HUDEP-2 (cell line): ENCODE measurements around the gene CFI.
"Not testable (repeated sequence)": the region's sequence is repeated elsewhere in the genome, so short reads cannot be mapped to it uniquely, and the experiment has no call there.

ENCODE experiments used
- DNase-seq, 76 experiments: peaks; one replicate each; lab custom pipeline; 2025; ENCODE audit not compliant: unreplicated experiment in 76 of 76; lab: John Stamatoyannopoulos, UW

CFI gene

GRCh38 chr4:109801099-109801789 is 555 bp downstream of the CFI start:
- DNase-seq: no peak

GRCh38 chr4:109798866-109799265 is 2.9 kb downstream of the CFI start:
- DNase-seq: no peak

GRCh38 chr4:109795059-109795458 is 6.7 kb downstream of the CFI start:
- no peak for DNase-seq

- no peak for DNase-seq
These were observed 14.0 kb downstream of the CFI start for GRCh38 chr4:109787807-109788206.

- DNase-seq: no peak
These were observed 15.0 kb downstream of the CFI start for GRCh38 chr4:109786846-109787245.

GRCh38 chr4:109782092-109782491 is 19.7 kb downstream of the CFI start:
- not testable (repeated sequence) for DNase-seq

- no peak for DNase-seq
These were observed 36.9 kb downstream of the CFI start for GRCh38 chr4:109764789-109765402.

GRCh38 chr4:109764376-109764775 is 37.4 kb downstream of the CFI start:
- DNase-seq: no peak

GRCh38 chr4:109760682-109761081 is 41.1 kb downstream of the CFI start:
- no peak for DNase-seq

GRCh38 chr4:109755656-109756055 is 46.1 kb downstream of the CFI start:
- DNase-seq: no peak

GRCh38 chr4:109754093-109754857 is 47.5 kb downstream of the CFI start:
- no peak for DNase-seq

- DNase-seq: peak in 2 of 76 experiments; percentile 11 to 14
These were observed 49.3 kb downstream of the CFI start for GRCh38 chr4:109752525-109752924.

GRCh38 chr4:109751852-109752251 is 49.9 kb downstream of the CFI start:
- DNase-seq: no peak

- no peak for DNase-seq
These were observed 51.1 kb downstream of the CFI start for GRCh38 chr4:109750652-109751244.

- no peak for DNase-seq
These were observed 52.3 kb downstream of the CFI start for GRCh38 chr4:109749388-109750082.

- no peak for DNase-seq
These were observed 53.7 kb downstream of the CFI start for GRCh38 chr4:109748114-109748513.

GRCh38 chr4:109746728-109747127 is 55.1 kb downstream of the CFI start:
- no peak for DNase-seq

GRCh38 chr4:109745830-109746229 is 56.0 kb downstream of the CFI start:
- no peak for DNase-seq

GRCh38 chr4:109739547-109739946 is 62.3 kb downstream of the CFI start:
- no peak for DNase-seq

- no peak for DNase-seq
These were observed 63.5 kb downstream of the CFI start for GRCh38 chr4:109738104-109738872.
